ENCODE measurements around the gene OR4Q2.
"Not testable (repeated sequence)": the region's sequence is repeated elsewhere in the genome, so short reads cannot be mapped to it uniquely, and the experiment has no call there.

OR4Q2 gene

DNA sequence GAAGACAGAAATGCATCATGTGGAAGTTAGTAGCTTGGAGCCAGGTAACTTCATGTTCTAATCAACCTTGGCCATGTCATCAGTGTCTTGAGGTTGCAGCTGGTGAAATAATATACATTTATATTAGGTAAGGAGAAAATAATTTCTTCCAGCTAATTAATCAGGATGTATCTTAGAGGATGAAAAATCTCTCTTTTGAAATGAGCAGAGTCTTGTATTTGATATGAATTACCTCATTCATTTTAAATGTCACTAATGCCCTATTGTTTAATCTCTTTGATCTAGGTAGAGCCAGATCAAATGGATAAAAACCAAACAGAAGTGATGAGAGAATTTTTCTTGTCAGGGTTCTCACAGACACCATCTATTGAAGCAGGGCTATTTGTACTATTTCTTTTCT is at the start of gene OR4Q2:
Gene OR4Q2, plus strand, starts transcription at position 301 of the 400 bp plus-strand sequence.
- DNase-seq (ENCODE audit: low read depth in 2 of 3, low spot score in 2 of 3) = no peak

DNA sequence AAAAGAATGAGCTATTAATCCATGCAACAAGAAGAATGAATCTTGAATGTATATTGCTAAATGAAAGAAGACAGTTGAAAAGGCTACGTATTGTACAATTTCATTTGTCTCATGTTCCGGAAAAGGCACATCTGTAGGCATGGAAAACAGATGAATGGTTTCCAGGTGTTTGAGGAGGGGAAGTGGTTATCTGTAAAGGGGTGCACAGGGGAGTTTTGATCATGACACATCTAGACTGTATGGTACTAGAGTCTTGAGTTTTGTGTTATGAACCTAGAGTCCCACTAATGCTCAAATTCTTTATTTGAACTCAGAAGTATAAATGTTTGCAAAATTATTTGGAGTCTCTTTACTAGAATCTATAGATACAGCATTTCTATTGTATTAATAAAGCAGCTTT is 32.2 kb upstream of the OR4Q2 start:
- DNase-seq (ENCODE audit: low read depth in 2 of 3, low spot score in 2 of 3) = not testable (repeated sequence)

DNA sequence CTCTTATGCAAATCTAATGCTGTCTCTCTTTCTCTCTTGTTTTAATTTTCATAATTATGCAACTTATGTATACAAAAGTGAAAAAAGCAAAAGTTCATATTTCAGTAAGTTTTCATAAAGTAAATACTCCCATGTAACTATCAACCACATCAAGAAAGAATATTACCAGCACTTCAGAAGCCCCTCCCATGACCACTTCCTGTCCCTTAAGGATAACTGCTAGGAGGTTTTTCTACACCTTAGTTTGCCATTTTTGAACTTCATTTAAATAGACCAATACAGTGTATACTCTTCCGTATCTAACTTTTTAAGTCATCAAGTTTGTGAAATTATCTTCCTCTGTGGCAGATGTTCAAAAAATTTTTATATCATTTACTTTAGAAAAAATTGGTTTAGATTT is 27.1 kb upstream of the OR4Q2 start:
- no peak for DNase-seq (ENCODE audit: low read depth in 2 of 3, low spot score in 2 of 3)

DNA sequence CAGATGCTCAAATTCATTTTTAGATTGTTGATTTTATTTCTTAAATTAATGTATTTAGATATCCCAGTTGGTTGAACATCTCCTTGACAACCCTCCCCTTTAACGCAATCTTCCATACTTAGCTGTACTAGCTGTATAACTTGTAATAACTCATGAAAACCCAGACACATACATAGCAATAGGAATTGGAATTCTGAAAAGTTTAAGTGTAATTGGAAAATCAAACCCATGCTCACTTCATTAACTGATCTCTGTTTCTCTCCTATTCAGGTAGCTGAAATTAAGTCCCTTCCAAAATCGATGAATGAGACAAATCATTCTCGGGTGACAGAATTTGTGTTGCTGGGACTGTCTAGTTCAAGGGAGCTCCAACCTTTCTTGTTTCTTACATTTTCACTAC is 26.7 kb upstream of the OR4Q2 start, which contains the start of gene OR4K15:
Gene OR4K15, plus strand, starts transcription at position 301 of the 400 bp plus-strand sequence. Its CDS starts 0 bp downstream, at position 301.
- DNase-seq (ENCODE audit: low read depth in 2 of 3, low spot score in 2 of 3) = no peak

DNA sequence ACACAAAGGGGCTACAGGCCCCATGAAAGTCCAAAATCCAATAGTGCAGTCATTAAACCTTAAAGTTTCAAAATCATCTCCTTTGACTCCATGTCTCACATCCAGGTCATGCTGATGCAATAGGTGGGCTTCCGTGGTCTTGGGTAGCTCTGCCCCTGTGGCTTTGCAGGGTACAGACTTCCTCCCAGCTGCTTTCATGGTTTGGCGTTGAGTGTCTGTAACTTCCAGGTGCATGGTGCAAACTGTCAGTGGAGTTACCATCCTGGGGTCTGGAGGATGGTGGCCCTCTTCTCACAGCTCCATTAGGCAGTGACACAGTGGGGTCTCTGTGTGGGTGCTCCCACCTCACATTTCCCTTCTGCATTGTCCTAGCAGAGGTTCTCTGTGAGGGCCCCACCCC is 8.5 kb upstream of the OR4Q2 start:
- DNase-seq (ENCODE audit: low read depth in 2 of 3, low spot score in 2 of 3) = no peak

DNA sequence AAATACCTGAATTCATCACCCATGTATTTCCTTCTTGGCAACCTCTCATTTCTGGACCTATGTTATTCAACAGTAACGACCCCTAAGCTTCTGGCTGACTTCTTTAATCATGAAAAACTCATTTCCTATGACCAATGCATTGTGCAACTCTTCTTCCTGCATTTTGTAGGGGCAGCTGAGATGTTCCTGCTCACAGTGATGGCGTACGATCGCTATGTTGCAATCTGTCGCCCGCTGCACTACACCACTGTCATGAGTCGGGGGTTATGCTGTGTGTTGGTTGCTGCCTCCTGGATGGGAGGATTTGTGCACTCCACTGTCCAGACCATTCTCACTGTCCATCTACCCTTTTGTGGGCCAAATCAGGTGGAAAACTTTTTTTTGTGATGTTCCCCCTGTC is 356 bp downstream of the OR4Q2 start:
- no peak for DNase-seq (ENCODE audit: low read depth in 2 of 3, low spot score in 2 of 3)

DNA sequence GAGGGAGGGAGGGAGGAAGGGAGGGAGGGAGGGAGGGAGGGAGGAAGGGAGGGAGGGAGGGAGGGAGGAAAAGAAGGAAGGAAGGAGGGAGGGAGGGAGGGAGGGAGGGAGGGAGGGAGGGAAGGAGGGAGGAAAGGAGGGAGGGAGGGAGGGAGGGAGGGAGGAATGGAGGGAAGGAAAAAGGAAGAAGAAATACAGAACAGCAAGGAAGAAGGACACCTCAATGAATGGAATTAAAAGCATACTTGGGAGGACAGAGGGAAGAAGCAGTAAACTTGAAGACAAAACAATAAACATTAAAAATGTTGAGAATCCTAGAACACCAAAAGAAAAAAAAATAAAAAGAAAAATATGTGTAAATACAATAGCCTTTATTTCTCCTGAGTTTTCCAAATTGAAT is 6.2 kb downstream of the OR4Q2 start:
- no peak for DNase-seq (ENCODE audit: low read depth in 2 of 3, low spot score in 2 of 3)

DNA sequence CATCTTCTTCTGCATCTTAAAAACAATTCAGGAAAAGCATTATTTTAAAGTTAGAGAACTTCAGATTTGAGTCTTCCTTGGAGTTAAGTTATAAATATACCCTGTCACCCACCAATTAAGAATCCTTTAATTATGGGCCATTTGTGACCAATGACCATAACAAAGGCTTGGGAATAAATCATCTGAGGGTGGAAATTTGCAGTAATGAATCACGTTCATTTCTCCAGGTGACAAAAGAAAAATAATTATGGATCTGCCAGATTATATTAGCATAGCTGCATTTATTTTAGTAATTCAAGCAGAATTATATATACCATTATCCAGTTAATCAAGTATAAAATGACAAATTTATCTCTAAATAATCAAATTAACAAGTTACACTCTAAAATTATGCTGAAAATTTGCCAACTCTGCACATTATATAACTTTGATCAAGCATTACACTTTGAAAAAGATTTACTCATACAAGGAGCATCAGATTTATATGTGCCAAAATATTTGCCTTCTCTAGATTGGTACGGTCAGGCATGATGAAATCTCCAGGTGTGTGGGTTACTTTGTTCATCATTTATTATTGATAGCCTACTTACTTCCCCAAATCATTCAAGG is 17.4 kb downstream of the OR4Q2 start, which contains the start of gene OR4K14:
Gene OR4K14, minus strand, starts transcription at position 51 of the 609 bp plus-strand sequence. CDS start 4,114 bp downstream, outside the sequence.
- no peak for DNase-seq (ENCODE audit: low read depth in 2 of 3, low spot score in 2 of 3)

DNA sequence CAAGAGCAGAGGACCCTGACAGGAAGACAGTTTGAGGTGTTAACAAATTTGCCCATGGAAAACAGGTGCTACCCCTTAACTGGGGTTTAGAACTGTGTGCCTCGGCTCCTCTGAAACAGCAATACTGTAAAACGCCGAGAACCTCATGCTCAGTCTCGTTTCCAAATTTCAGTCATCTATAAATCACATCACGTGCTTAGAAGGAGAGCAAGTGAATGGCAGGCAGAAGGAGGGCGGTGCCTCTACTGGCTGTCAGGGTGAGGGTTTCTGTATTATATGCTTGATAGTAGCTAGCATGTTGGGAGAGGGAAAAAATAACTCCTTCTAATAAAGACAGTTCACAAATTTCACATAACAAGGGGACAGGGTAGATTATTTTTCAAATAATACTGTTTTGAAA is 29.1 kb downstream of the OR4Q2 start:
- DNase-seq (ENCODE audit: low read depth in 2 of 3, low spot score in 2 of 3) = no peak

DNA sequence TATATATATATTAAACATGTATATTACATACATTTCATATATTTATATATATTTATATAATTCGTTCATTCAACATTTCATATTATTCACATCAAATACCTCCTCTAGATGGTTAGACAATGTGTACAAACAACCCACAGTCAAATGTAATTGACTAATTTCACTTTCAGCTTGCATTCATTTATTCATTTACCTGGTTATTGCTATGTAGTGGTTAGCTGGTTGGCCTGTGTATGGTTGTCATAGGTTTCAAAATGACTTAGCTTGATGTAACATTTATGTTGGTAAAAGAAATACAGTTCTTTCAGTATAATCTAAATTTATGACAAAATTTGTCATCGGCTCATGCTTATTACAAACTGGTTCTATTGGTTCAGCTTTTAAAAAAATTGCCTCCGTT is 33.5 kb downstream of the OR4Q2 start:
- no peak for DNase-seq (ENCODE audit: low read depth in 2 of 3, low spot score in 2 of 3)

DNA sequence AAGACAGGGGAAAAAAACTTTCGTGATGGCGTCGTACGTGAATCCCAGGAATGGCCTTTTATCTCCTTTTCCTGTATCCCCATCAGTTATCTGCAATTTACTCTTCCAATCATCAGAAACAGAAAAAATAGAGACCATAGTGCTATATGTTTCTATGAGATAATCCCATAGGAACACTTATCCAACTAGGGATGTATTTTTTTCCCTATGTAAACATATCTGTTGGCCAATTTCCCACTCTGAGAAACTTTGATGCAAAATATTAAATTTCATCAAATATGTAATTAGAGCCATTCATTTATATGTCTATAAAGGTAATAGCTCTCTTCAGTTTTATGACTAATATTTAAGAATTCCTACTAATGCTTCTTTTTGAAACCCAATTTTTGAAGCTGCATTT is 34.0 kb downstream of the OR4Q2 start, which contains the start of gene OR4K13:
Gene OR4K13, minus strand, starts transcription at position 101 of the 400 bp plus-strand sequence. CDS start 1,280 bp downstream, outside the sequence.
- no peak for DNase-seq (ENCODE audit: low read depth in 2 of 3, low spot score in 2 of 3)

DNA sequence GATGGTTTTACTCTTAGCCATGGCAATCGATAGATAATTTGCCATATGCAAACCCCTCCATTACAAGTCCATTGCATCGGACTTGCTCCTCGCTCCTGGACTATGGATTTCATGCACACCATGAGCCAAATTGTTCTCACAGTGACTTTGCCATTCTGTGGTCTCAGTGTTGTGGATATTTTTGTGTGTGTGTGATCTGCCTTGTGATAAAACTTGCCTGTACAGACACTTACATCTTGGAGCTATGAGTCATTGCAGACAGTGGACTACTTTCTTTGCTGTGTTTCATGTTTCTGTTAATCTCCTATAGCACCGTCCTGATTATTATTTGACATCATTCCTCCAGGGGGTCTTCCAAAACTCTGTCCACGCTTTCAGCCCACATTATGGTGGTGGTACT is 42.3 kb downstream of the OR4Q2 start:
- DNase-seq (ENCODE audit: low read depth in 2 of 3, low spot score in 2 of 3) = no peak

DNA sequence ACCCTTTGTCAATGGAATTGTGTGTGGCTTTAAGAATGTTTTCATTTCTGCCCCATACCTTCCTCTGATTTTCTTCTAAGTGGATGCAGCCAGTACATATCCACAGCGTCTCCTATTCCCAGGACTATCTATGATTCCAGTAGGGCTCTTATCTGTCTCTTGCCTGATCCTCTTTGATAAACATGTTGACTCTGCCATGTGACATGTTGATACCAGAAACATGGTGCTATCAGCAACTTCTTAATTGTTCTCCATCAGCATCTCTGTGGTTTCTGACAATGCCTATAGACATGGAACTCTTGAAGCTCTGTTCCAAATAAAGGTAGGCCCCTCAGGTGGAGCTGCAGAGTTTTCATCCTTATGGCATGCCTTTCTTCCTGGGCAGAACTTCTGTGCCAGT is 46.2 kb downstream of the OR4Q2 start:
- no peak for DNase-seq (ENCODE audit: low read depth in 2 of 3, low spot score in 2 of 3)
